Subcutaneous abdominal adipose tissue (tissue), 5 donors: ENCODE measurements around the gene YPEL2.
"Not testable (repeated sequence)": the region's sequence is repeated elsewhere in the genome, so short reads cannot be mapped to it uniquely, and the experiment has no call there.

Experiments
- H3K27ac ChIP-seq: one replicate; pipeline ENCODE4 v1.7.0; 2013; ENCODE audit warnings: low read depth, mild to moderate bottlenecking, inconsistent platforms, low read length, moderate library complexity
- H3K27me3 ChIP-seq, 5 donors: one replicate each; pipeline ENCODE4 v1.7.0; 2013; ENCODE audit warnings: low read length in 5 of 5, inconsistent platforms in 1 of 5; ENCODE audit not compliant: control insufficient read depth in 5 of 5, insufficient read depth in 4 of 5
- H3K36me3 ChIP-seq, 5 donors: one replicate each; pipeline ENCODE4 v1.7.0; 2013; ENCODE audit warnings: low read length in 5 of 5; ENCODE audit not compliant: control insufficient read depth in 5 of 5, insufficient read depth in 5 of 5
- H3K4me1 ChIP-seq, 5 donors: one replicate each; pipeline ENCODE4 v1.7.0; 2013; ENCODE audit warnings: low read length in 5 of 5, mild to moderate bottlenecking in 3 of 5, moderate library complexity in 1 of 5; ENCODE audit not compliant: control insufficient read depth in 5 of 5, insufficient read depth in 5 of 5
- H3K4me3 ChIP-seq, 5 donors: one replicate each; pipeline ENCODE4 v1.7.0; 2013; ENCODE audit warnings: low read length in 5 of 5, low read depth in 1 of 5
- H3K9ac ChIP-seq, 5 donors: one replicate each; pipeline ENCODE4 v1.7.0; 2013; ENCODE audit warnings: low read length in 5 of 5, mild to moderate bottlenecking in 4 of 5, moderate library complexity in 3 of 5
- H3K9me3 ChIP-seq, 5 donors: one replicate each; pipeline ENCODE4 v1.7.0; 2013; ENCODE audit warnings: low read length in 5 of 5; ENCODE audit not compliant: control insufficient read depth in 5 of 5
- donor health status: healthy.
- donor health status: healthy.
- donor health status: healthy.
- donor health status: healthy.
- donor health status: healthy.

Gene YPEL2

GRCh38 chr17:59300941-59301340 is 30.5 kb upstream of the YPEL2 start:
- no peaks in the 10 kb centered on the region for H3K4me1 ChIP-seq
- H3K4me3 ChIP-seq = no peak overlapping the region
- no peak overlapping the region for H3K9ac ChIP-seq

GRCh38 chr17:59304811-59305210 is 26.6 kb upstream of the YPEL2 start:
- no peak overlapping the region for H3K27ac ChIP-seq
- H3K9ac ChIP-seq = no peak overlapping the region
- H3K9me3 ChIP-seq = no peaks in the 10 kb centered on the region
- H3K4me1 ChIP-seq = no peaks in the 10 kb centered on the region
- no peaks in the 10 kb centered on the region for H3K36me3 ChIP-seq
- no peak overlapping the region for H3K4me3 ChIP-seq
- no peaks in the 10 kb centered on the region for H3K27me3 ChIP-seq

More at GRCh38 chr17:59300941-59301340, 30.5 kb upstream of the YPEL2 start:
- Histone ChIP-seq H3K36me3 (no peaks in the 10 kb centered on the region), H3K27me3 (no peaks in the 10 kb centered on the region), H3K27ac (no peak overlapping the region), H3K9me3 (no peaks in the 10 kb centered on the region)

- no peak overlapping the region for H3K9ac ChIP-seq
- no peaks in the 10 kb centered on the region for H3K27me3 ChIP-seq
- H3K36me3 ChIP-seq = no peaks in the 10 kb centered on the region
- H3K9me3 ChIP-seq = no peaks in the 10 kb centered on the region
- H3K4me1 ChIP-seq = peaks cover 0 to 8% (median 3%) of the 10 kb centered on the region in 5 donors
- H3K4me3 ChIP-seq = no peak overlapping the region
- no peak overlapping the region for H3K27ac ChIP-seq
Measured at GRCh38 chr17:59310263-59310920, 21.1 kb upstream of the YPEL2 start.

GRCh38 chr17:59311051-59311468 is 20.4 kb upstream of the YPEL2 start:
- no peak overlapping the region for H3K4me3 ChIP-seq
- no peaks in the 10 kb centered on the region for H3K9me3 ChIP-seq
- peaks cover 0 to 8% (median 3%) of the 10 kb centered on the region in 5 donors for H3K4me1 ChIP-seq
- no peaks in the 10 kb centered on the region for H3K27me3 ChIP-seq
- no peak overlapping the region for H3K9ac ChIP-seq
- H3K36me3 ChIP-seq = no peaks in the 10 kb centered on the region
- H3K27ac ChIP-seq = no peak overlapping the region

GRCh38 chr17:59311521-59311920 is 19.9 kb upstream of the YPEL2 start:
- not testable (repeated sequence) for H3K4me3 ChIP-seq, H3K4me1 ChIP-seq, H3K9me3 ChIP-seq, H3K27ac ChIP-seq, H3K9ac ChIP-seq, H3K27me3 ChIP-seq, H3K36me3 ChIP-seq

- Histone ChIP-seq H3K9ac (no peak overlapping the region), H3K4me1 (peaks cover 0 to 6% (median under 1%) of the 10 kb centered on the region in 5 donors), H3K27me3 (no peaks in the 10 kb centered on the region), H3K36me3 (no peaks in the 10 kb centered on the region), H3K9me3 (no peaks in the 10 kb centered on the region), H3K27ac (no peak overlapping the region), H3K4me3 (no peak overlapping the region)
Measured at GRCh38 chr17:59315866-59316265, 15.6 kb upstream of the YPEL2 start.

GRCh38 chr17:59327121-59327980 is 4.1 kb upstream of the YPEL2 start:
- Histone ChIP-seq H3K4me1 (peaks cover 4 to 36% (median 20%) of the 10 kb centered on the region in 5 donors), H3K27ac (no peak overlapping the region), H3K27me3 (no peaks in the 10 kb centered on the region), H3K9me3 (no peaks in the 10 kb centered on the region), H3K36me3 (no peaks in the 10 kb centered on the region), H3K4me3 (no peak overlapping the region), H3K9ac (no peak overlapping the region)

GRCh38 chr17:59327981-59328290 is 3.5 kb upstream of the YPEL2 start:
- peaks cover 5 to 39% (median 24%) of the 10 kb centered on the region in 5 donors for H3K4me1 ChIP-seq
- H3K27me3 ChIP-seq = no peaks in the 10 kb centered on the region
- no peak overlapping the region for H3K9ac ChIP-seq
- no peak overlapping the region for H3K27ac ChIP-seq
- H3K9me3 ChIP-seq = no peaks in the 10 kb centered on the region
- no peaks in the 10 kb centered on the region for H3K36me3 ChIP-seq
- no peak overlapping the region for H3K4me3 ChIP-seq

- Histone ChIP-seq H3K9me3 (no peaks in the 10 kb centered on the region), H3K36me3 (no peaks in the 10 kb centered on the region), H3K27ac (peak overlapping the region; percentile 97), H3K9ac (no peak overlapping the region), H3K4me3 (no peak overlapping the region), H3K27me3 (no peaks in the 10 kb centered on the region), H3K4me1 (peaks cover 11 to 46% (median 30%) of the 10 kb centered on the region in 5 donors)
Measured at GRCh38 chr17:59328601-59329000, 2.9 kb upstream of the YPEL2 start.
